Activated effector memory CD4-positive, alpha-beta T cell treated with Interleukin-2 at 50 U/mL for 16 hours (primary cell): ENCODE measurements around the gene ABCA13.
"Not testable (repeated sequence)": the region's sequence is repeated elsewhere in the genome, so short reads cannot be mapped to it uniquely, and the experiment has no call there.

Experiments used
- DNase-seq: peaks from one replicate; pipeline ENCODE4 v3.0.0-alpha.2; 2020

The ABCA13 gene, protein sequence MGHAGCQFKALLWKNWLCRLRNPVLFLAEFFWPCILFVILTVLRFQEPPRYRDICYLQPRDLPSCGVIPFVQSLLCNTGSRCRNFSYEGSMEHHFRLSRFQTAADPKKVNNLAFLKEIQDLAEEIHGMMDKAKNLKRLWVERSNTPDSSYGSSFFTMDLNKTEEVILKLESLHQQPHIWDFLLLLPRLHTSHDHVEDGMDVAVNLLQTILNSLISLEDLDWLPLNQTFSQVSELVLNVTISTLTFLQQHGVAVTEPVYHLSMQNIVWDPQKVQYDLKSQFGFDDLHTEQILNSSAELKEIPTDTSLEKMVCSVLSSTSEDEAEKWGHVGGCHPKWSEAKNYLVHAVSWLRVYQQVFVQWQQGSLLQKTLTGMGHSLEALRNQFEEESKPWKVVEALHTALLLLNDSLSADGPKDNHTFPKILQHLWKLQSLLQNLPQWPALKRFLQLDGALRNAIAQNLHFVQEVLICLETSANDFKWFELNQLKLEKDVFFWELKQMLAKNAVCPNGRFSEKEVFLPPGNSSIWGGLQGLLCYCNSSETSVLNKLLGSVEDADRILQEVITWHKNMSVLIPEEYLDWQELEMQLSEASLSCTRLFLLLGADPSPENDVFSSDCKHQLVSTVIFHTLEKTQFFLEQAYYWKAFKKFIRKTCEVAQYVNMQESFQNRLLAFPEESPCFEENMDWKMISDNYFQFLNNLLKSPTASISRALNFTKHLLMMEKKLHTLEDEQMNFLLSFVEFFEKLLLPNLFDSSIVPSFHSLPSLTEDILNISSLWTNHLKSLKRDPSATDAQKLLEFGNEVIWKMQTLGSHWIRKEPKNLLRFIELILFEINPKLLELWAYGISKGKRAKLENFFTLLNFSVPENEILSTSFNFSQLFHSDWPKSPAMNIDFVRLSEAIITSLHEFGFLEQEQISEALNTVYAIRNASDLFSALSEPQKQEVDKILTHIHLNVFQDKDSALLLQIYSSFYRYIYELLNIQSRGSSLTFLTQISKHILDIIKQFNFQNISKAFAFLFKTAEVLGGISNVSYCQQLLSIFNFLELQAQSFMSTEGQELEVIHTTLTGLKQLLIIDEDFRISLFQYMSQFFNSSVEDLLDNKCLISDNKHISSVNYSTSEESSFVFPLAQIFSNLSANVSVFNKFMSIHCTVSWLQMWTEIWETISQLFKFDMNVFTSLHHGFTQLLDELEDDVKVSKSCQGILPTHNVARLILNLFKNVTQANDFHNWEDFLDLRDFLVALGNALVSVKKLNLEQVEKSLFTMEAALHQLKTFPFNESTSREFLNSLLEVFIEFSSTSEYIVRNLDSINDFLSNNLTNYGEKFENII (N-terminal part only)

DNA sequence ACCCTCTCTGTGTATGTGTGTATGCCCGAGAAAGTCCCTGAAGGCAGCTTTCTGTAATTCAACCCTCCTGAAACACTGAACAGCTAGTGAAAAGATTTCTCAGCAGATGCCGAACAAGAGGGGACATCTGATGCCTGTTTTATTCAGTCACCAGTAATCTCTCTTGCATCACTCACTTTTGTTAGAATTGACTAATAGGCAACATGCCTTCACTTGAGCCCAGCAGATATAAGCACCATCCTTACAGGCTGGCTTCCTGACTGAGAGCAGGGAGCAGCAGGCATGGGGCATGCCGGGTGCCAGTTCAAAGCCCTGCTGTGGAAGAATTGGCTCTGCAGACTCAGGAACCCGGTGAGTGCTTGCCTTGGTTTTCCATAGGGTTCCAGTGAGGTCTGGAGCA lies at the start of gene ABCA13:
Gene ABCA13, plus strand, starts transcription at position 257 of the 400 bp plus-strand sequence. Its CDS starts 26 bp downstream, at position 283.
- no peak for DNase-seq

DNA sequence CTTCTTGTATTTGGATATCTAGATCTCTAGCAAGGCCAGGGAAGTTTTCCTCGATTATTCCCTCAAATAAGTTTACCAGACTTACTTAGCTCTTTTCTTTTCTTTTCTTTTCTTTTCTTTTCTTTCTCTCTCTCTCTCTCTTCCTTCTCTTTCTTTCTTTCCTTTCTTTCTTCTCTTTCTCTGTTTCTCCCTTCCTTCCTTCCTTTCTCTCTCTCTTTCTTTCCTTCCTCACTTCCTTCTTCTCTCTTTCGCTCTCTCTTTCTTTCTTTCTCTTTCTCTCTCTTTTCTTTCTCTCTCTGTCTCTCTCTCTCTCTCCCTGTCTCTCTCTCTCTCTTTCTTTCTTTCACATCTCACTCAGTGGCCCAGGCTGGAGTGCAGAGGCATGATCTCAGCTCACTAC lies 45.2 kb upstream of the ABCA13 start:
- no peak for DNase-seq

DNA sequence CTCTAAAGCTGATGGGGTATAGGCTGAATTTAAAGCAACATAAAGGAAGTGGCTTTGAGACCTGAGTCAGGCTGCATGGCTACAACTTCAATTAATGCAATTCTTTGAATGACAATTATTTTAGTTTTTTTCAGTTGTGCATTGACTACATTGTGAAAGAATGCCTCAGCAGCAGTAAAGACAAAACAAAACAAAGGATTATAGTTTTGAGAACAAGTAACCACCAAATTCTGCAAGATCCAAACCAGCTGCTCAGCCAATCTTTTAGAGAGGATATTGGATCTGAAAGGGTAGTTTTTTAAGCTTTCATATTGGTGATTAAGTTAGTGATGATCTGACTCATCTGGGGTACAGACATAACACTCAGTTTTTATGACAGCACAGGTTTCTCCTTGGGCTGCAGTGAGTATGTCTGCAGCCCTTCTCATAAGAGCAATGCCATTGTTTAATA lies 40.6 kb upstream of the ABCA13 start:
- DNase-seq: no peak

DNA sequence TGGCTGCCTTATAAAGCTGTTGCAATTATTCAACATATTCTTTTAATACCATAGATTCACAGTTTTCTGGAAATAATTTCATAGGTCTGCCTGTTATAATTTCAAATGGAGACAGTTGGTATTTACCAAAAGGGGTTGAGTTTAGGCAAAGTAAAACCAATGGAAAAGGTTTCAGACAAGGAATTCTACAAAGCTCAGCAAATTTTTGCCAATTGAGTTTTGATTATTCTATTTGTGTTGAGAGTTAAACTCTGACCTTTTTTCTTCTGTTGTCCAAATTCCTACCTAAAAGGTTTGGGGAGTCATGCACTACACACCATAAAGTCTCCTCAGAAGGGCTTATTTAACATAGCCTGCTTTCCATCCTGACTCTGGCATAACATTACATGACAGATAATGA lies 38.5 kb upstream of the ABCA13 start:
- DNase-seq: no peak

DNA sequence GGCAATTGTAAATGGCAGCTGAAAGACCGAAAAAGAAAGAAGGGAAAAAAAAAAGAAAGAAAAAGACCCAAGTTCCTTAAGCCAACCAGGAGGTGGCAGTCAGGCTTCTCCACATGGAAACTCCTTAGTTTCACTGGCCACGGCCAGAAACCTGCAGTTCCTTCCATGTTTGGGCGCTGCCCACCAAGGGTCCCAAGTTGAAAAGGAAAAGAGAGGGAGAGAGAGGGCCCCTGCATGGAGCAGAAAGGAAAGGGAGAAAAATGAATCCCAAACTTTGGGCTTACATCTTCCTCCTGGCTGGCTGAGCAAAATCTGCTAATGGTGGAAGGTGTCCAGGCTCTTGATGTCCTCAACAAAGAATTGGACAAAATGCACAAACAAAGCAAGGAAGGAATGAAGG lies 31.8 kb upstream of the ABCA13 start:
- DNase-seq: no peak

DNA sequence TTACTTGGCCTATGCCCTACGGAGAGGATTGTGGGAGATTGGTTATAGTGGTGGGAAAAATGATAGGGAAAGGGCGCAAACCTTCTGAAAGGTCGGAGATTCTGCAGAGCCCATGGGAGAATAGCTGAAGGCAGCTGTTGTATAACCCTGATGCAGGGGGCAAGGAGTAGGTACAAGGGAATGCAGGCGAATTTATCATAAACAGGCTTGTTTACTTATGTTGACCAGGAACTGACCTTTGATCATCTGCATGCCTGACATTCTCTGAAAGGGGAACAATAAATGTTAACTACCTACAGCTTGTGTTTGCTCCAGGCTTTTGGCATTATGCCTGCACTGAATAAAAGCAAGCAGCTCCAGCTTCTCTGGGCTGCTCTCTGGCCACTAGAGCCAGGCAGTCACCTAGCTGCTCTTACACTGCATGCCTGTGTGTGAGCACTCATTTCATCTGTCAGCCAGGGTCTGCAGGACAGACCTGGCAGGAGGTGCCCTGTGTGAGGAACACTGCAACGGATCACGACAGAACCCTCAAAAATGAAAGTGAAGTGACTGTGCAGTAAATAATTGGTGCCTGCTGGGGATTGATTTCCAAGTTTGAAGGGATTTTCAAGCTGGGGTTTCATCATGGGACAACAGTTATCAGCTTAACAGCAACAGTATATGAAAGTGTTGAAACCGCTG lies 31.1 kb upstream of the ABCA13 start:
- DNase-seq: no peak

DNA sequence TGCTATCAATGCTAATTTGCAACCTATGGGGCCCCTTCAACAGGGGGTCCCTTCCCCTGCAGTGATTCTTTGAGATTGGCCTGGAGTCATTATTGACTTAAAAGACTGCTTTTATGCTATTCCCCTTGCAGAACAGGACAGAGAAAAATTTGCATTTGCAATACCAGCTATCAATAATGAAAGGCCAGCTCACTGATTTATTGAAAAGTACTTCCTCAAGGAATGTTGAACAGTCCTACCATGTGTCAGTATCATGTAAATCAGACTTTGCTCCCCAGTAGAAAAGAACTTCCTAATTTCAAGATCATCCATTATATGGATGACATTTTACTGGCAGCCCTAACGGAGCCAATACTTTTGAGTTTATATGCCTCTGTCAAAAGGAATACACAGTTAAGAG lies 29.7 kb upstream of the ABCA13 start:
- DNase-seq: no peak

DNA sequence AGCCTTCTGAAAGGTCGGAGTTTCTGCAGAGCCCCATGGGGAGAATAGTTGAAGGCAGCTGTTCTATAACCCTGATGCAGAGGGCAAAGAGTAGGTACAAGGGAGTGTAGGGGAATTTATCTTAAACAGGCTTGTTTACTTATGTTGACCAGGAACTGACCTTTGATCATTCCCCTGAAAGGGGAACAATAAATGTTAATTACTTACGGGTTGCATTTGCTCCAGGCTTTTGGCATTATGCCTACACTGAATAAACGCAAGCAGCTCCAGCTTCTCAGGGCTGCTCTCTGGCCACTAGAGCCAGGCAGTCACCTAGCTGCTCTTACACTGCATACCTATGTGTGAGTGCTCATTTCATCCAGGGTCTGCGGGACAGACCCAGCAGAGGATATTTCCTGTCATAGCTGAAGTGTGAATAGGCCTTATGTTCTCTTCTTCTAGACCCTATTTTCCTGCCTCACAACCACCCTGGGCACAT lies 26.9 kb upstream of the ABCA13 start:
- no peak for DNase-seq

DNA sequence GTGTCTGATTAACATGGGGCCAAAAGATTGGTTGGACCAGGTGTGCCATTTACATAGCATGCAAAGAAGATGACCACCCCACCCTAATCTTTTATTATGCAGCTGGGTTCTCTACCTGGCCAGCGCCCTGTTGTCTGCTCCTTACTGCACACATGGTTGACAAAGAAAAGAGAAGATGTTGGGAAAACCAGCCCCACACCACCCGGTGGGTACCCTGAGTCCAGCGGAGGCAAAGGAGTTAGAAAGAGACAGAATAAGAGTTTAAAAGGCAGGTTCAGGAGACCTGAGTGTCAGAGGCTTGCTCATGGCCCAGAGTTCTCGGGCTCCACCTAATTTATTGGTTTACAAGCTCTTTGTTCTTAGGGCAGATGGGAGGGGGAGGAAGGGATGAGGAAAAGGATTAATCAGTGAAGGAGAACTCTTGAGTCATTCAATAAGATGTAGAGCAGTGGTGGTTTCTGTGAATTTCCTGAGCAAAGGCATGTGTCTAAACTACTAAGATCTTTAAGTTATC lies 24.1 kb upstream of the ABCA13 start:
- DNase-seq: no peak

DNA sequence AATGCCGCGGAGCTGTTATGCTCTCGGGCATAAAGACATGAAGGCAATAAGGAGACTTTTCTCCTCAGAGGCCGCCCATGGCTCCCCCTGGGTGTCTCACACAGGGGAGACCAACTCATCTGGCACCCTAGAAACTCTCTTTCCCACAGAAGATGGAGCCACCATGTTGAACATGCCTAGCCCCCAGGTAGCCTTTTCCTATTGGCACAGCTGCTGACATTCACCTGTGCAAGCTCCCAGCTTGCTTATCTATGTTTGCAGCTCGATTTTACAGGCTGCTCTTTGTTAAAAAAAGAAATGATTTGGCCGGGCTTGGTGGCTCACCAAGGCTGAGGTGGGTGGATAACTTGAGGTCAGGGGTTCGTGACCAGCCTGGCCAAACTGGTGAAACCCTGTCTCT lies 23.6 kb upstream of the ABCA13 start:
- DNase-seq: not testable (repeated sequence)

DNA sequence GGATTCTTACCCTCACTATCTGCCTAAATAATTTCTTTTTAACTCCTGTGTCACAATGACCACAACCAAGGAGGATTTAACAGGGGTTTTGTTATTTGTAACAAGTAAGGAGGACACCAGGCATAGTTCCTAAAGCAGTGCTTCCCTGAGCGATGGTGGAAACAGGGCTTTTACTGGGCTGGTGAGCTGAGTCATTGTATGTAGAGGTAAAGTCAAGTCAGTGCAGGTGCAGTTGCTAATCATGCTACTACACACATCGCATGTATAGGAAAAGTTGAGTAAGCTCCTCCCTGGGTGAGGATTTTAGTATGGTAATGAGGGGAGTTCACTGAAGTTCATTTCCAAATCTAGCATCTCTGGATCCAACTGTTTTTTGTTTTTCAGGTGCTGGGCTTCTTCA lies 22.9 kb upstream of the ABCA13 start:
- DNase-seq: no peak

DNA sequence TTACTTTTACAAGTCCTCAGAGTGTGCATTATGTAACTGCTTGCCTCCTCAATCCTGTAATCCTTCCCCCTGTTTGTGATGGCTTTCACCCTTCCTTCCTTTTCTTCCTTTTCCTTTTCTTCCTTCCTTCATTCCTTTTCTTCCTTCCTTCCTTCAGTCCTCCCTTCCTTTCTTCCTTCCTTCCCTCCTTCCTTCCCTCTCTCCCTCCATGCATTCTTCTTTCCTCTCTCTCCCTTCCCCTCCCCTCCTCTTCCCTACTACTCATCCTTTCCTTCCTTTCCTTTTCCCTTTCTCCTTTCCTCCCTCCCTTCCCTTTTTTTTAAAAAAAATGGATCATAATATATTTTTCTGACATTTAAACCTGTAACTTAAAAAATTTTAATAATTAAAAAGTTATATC lies 22.2 kb upstream of the ABCA13 start:
- no peak for DNase-seq

DNA sequence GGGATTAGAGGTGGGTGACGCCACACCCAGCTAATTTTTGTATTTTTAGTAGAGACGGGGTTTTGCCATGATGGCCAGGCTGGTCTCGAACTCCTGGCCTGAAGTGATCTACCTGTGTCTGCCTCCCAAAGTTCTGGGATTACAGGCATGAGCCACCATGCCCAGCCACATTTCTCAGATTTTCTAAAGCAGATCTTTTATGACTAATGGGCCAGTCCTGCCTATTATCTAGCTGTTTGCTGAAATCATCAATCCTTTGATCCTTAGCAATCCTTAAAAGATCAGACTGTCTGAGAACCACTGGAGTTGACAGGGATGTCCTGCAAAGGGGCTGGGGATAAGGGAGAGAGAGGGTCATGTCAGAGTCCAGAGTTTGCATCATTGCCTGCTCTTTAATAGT lies 21.2 kb upstream of the ABCA13 start:
- no peak for DNase-seq

DNA sequence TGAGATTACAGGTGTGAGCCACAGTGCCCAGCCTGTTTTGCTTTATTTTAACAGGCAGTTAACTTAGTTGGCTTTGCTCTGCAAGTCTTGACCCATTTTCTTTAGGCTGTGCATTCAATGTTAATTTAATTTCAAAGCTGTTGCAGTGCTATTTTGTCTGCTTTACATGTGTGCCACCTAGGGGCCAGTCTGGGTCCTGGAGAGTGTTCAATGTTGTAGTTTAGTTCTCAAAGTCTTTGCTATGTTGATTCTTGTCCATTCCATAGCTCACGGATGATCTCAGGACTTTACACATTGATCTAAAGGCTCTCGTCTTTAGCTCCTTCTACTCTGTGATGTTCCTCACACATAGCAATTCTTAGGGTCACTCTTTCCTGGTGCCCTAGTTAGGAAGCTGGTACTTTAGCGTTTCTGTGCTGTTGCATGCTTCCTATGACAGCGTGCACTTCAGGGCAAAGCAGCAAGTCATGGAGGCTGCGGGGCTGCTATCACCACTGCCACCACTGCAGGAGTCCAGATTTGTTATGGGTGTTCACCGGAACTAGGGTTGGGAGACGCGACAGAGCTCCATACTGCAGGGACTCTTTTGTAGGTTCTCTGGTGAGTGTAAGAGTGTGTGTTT lies 16.4 kb upstream of the ABCA13 start:
- peak; percentile 5 for DNase-seq

DNA sequence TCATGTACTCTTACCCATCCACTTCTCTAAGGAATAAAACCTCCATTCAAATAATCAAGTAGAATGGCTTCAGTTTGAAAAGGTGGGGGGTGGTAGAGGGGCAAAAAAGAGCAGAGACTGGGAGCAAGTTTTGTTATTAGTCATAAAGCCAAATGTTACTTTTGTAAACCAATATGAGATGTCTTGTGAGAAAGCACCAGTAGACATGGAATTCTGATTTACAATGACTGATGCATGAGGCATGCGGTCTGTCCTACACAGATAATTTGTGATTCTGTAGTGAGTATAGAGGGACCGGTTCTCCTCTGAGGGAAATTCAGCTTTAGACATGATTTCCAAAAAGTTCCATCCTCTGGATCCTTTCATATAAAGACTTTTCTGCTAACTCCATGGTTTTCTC lies 12.9 kb upstream of the ABCA13 start:
- no peak for DNase-seq

DNA sequence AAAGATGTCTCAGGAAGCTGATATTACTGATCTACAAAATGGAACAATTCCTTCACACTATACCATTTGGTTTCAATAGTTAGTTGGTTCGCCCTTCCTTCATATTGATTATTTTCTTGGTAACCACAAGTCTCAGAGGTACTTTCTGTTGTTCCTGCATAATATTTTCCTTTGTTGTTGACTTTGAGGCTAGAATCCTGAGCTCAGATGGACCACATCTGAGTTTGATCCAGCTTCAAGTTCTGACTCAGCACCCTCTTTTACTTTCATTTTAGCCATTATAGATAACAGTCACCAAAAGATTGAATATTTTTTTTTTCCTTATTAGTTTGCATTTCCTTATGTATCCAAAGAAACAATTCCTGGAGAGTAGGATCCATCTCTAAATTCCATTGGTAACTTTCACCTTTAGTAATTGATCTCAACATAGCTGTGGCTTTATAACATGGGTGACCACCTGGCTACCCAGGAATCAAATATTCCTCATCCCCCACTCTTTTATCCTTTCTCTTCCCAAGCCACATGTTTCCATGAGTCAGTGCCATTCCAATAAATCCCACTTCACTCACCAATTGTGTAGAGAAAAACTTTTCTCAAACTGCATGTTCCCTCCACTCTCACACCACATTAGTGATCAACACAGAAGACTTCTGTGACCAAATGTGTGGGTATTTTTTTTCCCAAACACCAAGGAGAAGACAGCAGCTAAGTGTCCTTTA lies 9.7 kb upstream of the ABCA13 start:
- no peak for DNase-seq

DNA sequence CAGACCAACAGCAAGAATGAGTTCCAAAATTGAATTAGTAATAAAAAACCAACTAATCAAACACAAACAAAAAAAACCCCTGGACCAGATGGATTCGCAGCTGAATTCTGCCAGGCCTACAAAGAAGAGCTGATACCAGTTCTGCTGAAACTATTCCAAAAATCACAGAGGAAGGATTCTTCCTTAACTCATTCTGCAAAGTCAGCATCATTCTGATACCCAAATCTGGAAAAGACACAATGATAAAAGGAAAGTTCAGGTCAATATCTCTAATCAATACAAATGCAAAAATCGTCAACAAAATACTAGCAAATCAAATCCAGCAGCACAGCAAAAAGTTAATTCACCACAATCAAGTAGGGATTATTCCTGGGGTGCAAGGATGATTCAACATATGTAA lies 6.1 kb upstream of the ABCA13 start:
- no peak for DNase-seq

DNA sequence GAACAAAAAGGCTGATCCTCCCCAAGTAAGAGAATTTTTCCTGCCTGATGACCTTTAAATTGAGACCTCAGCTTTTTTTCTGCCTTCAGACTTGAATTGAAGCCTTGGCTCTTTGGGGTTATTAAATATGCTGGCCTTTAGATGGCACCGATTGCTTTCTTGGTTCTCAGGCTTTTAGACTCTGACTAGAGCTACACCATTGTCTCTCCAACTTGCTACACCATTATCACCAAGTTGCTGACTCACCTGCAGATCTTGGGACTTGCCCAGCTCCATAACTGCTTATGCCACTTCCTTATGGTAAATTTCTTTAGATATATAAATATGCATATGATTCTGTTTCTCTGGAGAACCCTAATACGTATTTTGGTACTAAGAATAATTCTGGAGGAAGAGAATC lies 3.1 kb upstream of the ABCA13 start:
- no peak for DNase-seq

DNA sequence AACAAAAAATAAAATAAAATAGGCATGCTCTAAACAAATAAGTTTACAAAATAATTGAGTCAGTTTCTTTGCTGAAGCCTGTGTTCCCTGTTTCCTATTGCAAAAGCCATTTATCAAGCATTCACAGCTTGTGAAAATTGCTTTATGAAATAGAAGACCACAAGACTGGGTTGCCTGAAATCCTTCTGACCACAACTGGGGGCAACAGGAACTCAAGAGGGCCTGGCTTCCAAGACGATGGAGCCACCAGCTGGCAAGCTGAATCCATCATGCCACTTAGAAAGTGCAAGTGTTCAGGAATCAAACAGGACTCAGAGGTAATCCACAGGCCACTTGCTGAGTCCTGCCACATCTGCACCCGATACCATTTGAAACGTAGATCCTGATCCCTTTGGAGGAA lies 752 bp upstream of the ABCA13 start:
- no peak for DNase-seq

DNA sequence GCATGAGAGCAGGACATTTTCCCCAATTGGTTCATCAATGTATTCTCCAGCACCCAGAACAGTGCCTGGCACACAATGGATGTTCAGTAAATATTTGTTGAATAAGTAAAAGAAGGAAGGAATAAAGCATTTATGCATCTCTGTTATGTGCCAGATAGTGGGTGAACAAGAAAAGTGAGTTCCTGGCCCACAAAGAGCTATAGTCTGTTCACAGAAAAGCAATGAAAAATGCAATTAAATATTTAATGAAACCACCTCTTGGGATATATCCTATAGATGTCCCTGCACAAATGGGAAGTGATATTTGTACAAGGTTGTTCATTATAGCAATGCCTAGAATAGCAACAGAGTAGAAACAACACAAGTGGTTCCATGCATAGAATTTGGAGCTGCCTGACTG lies 2.1 kb downstream of the ABCA13 start:
- no peak for DNase-seq
